HG03521 (cell line): ENCODE data around the gene UACA.
"Not testable (repeated sequence)": the region's sequence is repeated elsewhere in the genome, so short reads cannot be mapped to it uniquely, and the experiment has no call there.

ENCODE experiments used
- ATAC-seq: cut with Tn5 transposase; IDR thresholded peaks from one replicate; pipeline ENCODE4 v1.9.1; 2021; ENCODE audit warnings: mild to moderate bottlenecking, moderate library complexity; ENCODE audit not compliant: unreplicated experiment

UACA gene

DNA sequence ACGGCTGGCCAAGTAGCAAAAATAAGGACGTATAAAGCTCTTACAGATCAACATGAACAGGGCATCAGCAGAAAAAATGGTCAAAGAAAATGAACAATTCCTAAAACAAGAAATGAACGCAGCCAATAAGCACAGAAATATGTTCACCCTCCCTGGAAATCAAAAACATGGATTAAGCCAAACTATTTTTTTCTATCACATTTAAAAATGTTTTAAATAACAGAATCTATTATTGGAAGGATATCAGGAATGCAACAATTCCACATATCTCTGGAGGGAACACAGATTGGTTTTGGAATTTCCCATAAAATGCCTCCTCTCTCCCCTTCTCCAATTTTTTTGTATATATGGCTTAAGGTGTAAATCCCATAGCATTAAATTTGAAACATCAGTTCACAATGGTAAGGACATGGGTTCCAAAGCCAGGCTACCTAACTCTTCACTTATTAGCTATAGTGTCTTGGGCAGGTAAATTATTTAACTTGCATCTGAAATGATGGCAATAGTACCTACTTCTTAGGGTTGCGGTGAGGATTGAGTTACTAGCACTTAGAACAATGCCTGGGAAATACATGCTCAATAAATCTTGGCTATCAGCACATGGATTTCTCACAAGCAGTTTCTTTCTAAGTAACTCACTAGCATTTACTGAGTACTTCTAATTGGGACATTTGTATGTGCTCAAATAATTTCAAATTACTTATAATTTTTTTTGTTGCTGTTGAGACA, 10.1 kb downstream of the UACA start:
- no peak for ATAC-seq

GRCh38 chr15:70752193-70752635, 11.1 kb downstream of the UACA start:
- no peak for ATAC-seq

GRCh38 chr15:70750203-70750869, 13.0 kb downstream of the UACA start:
- ATAC-seq = no peak

DNA sequence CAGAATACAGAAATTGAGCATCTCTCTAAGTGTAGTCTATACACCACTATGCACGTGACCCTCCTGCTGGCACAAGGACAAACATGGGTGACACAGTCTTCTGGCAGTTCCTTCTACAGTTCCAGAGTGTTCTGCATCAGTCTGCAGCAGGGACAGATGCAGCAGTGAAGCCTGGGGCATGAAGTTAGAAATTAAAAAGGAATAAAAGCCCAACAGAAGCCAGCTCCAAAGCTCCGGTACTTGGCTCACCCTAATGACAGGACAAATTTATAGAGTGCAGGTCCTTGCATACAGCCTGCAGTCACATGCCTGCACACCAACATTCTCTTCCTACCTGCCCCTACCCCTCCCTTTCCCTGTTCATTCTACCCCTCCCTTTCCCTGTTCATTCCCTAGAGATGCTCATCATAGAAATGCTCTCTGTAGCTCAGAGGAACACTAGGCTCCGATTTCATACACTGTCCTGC, 15.0 kb downstream of the UACA start:
- ATAC-seq = no peak

GRCh38 chr15:70746598-70746997, 16.8 kb downstream of the UACA start:
- not testable (repeated sequence) for ATAC-seq

GRCh38 chr15:70742928-70743327, 20.4 kb downstream of the UACA start:
- no peak for ATAC-seq

- no peak for ATAC-seq
Measured at GRCh38 chr15:70741677-70742293, 21.6 kb downstream of the UACA start.

DNA sequence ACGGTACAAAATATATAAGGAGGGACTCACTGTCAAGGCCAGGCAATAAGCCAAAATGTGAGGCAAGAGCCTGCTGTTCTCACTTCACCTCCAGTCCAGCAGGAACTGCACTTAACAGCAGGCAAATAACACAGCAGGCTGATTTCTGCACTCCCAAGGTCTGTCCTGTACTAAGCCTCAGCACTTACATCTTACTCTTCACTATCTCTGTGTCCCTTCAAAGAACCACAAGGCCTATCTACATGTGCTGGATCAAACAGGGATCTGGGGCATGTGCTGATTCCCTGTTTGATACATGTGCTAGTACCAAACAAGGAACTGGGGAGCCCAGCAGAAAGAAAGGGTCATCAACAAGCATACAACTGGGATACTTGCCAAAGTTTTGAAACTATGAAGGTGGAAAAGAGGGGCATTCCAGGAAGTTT, 22.2 kb downstream of the UACA start:
- ATAC-seq = no peak

DNA sequence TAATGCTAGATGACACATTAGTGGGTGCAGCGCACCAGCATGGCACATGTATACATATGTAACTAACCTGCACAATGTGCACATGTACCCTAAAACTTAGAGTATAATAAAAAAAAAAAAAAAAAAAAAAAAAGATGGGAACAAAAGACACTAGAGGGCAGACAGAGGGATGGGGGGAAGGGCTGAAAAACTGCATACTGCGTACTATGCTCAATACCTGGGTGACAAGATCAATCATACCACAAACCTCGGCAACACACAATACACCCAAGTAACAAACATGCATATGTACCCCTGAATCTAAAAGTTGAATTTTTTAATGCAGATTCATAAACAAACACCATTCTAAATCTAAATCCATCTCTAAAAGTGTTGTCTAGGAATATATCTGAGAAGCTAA, 28.3 kb downstream of the UACA start:
- not testable (repeated sequence) for ATAC-seq

GRCh38 chr15:70729164-70729563, 34.2 kb downstream of the UACA start:
- ATAC-seq = no peak

DNA sequence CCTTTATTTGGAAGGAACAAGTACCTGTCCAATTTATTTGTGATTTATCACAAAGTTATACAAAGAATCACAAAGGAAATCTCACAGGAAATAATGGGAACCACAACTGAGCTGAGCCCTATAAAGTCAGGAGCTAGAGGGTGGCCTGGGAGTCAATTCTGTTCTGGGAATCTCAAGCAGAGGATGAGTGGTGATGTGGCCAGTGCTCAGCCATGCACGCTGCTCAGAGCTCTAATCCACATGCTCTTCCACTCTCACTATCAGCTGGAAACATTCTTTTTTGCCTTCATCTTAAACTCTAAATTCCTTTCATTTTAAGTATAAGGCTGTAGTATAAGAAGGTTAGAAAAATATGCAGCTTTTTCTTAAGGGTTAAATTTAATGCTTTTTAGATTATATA, 36.6 kb downstream of the UACA start:
- ATAC-seq = no peak

GRCh38 chr15:70723927-70724326, 39.4 kb downstream of the UACA start:
- no peak for ATAC-seq

DNA sequence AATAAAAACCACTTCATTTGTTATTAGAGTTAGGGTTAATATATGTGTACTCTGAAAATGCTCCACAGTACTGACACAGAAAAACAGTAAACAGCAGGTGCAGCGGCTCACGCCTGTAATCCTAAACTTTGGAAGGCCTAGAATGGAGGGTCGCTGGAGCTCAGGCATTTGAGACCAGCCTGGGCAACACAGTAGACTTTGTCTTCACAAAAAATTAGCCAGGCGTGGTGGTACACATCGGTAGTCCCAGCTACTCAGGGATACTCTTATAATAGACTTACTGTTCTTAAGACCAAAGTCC, 40.3 kb downstream of the UACA start:
- no peak for ATAC-seq

DNA sequence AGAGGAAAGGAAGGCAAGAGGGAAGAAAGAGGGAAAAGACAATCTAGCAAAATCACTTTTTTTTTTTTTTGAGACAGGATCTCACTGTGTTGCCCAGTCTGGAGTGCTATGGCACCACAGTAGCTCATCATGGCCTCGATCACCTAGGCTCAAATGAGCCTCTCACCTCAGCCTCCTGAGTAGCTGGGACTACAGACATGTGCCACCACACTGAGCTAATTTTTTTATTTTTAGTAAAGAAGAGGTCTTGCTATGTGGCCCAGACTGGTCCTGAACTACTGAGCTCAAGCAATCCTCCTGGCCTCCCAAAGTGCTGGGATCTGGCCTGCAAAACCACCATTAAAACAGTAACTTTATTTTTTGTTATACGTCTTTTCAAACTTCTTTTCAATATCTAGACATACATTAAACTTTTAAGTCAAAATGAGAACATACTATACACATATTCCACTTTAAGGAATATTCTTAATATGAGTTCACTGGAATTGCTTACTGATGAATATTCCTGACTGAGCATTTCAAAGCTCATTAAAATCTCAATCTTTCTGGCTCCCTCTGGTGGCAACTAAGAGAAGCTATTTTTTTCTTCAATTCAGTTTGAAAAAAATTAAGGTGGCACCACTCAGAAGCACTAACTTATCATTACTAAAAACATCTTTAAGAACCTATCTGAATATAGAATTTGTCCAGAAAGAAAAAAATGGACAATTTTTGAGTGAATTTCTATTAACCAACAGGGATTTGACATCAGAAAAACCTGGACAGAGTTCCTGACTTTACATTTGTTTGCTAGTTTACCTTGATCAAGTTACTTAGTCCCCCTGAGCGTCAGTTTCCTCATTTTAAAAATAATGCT, 40.9 kb downstream of the UACA start:
- no peak for ATAC-seq

DNA sequence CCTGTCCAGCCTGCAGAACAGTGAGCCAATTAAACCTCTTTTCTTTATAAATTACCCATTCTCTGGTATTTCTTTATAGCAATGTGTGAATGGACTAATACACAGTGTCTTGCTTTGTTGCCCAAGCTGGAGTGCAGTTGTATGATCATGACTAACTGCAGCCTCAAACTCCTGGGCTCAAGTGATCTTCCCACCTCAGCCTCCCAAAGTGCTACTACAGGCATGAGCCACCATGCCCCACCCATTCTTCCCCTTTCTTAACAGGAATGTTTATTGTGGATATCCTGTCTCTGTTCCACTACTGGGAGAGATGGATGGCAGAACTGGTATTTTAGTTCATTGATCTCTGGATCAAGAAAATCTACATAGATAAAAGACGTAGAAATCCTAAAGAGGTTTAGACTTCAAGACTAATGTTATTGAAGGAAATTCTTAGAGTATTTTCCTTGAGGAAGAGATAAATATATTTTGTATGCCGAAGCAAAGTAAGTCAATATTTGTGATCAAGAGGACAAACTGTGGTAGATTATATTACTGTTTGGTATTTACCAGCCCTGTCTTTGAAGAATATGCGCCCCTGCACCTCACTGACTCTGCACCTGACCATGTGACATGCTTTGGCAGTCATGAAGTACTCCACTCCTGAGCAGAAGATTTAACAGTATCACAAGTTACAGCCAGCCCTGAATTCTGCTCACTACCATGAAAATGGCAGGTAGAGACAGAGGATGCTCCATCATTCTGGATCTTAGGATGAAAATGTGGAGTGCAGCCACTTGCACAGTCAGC, 42.9 kb downstream of the UACA start:
- no peak for ATAC-seq

DNA sequence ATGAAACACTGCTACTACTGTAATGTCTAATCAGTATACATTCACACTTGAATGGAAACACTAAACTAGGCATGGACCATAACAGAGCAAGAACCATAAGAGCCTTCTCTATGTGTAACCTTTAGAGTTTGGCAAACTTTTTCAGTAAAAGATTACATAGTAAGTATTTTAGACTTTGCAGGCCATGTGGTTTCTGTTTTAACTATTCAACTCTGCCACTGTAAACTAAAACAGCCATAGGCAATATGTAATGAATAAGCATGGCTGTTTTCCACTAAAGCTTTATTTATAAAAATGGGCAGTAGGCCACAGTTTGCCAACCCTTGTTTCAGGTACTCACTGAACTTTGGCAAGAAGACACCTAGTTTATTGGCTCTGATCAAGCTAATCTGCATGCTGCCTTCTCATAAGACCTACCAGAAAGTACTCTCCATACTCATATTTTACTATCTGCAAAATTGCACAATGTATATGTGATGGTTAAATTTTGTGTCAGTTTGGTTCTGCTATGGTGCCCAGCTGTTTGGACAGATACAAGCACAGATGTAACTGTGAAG, 46.0 kb downstream of the UACA start:
- no peak for ATAC-seq

- no peak for ATAC-seq
Measured at GRCh38 chr15:70715840-70716485, 47.4 kb downstream of the UACA start.

DNA sequence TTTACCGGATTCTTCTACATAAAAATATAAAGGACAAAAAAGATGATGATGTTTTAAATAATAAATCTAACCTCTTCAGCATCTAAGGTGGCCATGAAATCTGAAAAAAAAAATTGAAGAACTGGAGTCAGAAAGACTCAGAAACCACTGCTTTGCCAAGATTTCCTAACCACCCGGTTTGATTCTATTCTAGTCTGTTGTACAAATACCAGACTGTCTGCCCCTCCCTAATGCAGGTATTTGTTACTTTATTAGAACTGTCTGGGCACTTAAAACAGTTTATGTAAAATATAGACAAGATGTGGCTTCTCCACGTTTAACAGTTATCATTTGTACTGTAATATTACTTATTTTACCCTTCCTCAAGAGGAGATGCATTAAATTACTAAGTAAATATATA, 48.8 kb downstream of the UACA start:
- ATAC-seq = no peak

DNA sequence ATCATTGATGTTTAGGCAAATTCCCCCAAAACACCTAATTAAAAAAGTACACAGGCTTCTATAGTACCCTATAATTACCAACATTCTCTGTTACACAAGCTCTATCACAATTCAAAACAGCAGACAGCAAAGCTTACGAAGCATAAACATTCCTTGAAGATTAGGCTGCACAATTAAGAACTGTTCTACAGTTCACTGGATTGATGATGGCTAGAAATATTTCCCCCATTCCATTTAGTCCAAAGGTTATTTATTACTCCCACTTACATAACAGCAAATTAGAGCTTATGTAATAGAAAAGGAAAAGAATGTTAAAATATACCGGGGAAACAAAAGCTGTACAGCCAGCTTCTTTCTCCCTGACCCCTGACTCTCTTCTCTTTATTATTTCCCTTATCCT, 49.3 kb downstream of the UACA start:
- ATAC-seq = no peak

- ATAC-seq = no peak
Measured at GRCh38 chr15:70712271-70712670, 51.1 kb downstream of the UACA start.
